Natural killer cell treated with Interleukin-12 subunit alpha and Interleukin-12 subunit beta and Interleukin-15 and Interleukin-18, amount 100 ng/mL, for 72 hours (primary cell): ENCODE data around the gene ZSCAN18. TPM values are rescaled to one million over a fixed set of nuclear protein-coding genes. Genes with fewer than 3 reads are reported as not detected.
"Not testable (repeated sequence)": the region's sequence is repeated elsewhere in the genome, so short reads cannot be mapped to it uniquely, and the experiment has no call there.

ENCODE experiments used
- ATAC-seq, 2 donors: fragments of 150-1000 bp; cut with Tn5 transposase in 1 of 2; sonication (Bioruptor Pico), chemical (Tn5 transposase) in 1 of 2; 2 replicates each; pipeline ENCODE4 v1.10.0; 2021
- DNase-seq: peaks from one replicate; pipeline ENCODE4 v3.0.0; 2022; ENCODE audit warnings: low spot score
- H3K27ac Mint-ChIP-seq, 2 donors: 1 replicate in 1 of 2; 2 replicates in 1 of 2; pipeline ENCODE4 v1.8.0; 2022; ENCODE audit warnings: mixed read lengths in 2 of 2, mild to moderate bottlenecking in 1 of 2, moderate library complexity in 1 of 2
- H3K27me3 Mint-ChIP-seq, 2 donors: 1 replicate in 1 of 2; 2 replicates in 1 of 2; pipeline ENCODE4 v1.8.0; 2022; ENCODE audit warnings: mixed read lengths in 2 of 2
- H3K36me3 Mint-ChIP-seq: one replicate; pipeline ENCODE4 v1.8.0; 2022; ENCODE audit warnings: mixed read lengths
- H3K4me1 Mint-ChIP-seq, 2 donors: 1 replicate in 1 of 2; 2 replicates in 1 of 2; pipeline ENCODE4 v1.8.0; 2022; ENCODE audit warnings: low read depth in 2 of 2, mixed read lengths in 2 of 2, mild to moderate bottlenecking in 1 of 2
- H3K4me3 Mint-ChIP-seq: one replicate; pipeline ENCODE4 v1.8.0; 2022; ENCODE audit warnings: mixed read lengths
- H3K9me3 Mint-ChIP-seq: 2 replicates; pipeline ENCODE4 v1.8.0; 2022; ENCODE audit warnings: mixed read lengths
- total RNA-seq, 2 donors: library from RNA; stranded (reverse); gene quantifications; one replicate each; pipeline ENCODE4 v1.2.3, GENCODE V29; 2022

The ZSCAN18 gene, protein sequence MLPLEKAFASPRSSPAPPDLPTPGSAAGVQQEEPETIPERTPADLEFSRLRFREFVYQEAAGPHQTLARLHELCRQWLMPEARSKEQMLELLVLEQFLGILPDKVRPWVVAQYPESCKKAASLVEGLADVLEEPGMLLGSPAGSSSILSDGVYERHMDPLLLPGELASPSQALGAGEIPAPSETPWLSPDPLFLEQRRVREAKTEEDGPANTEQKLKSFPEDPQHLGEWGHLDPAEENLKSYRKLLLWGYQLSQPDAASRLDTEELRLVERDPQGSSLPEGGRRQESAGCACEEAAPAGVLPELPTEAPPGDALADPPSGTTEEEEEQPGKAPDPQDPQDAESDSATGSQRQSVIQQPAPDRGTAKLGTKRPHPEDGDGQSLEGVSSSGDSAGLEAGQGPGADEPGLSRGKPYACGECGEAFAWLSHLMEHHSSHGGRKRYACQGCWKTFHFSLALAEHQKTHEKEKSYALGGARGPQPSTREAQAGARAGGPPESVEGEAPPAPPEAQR
- total RNA-seq, result 10 to 100 TPM in 1 of 2 donors, 1 to 10 TPM in 1; 9.7 to 22.2 TPM

DNA sequence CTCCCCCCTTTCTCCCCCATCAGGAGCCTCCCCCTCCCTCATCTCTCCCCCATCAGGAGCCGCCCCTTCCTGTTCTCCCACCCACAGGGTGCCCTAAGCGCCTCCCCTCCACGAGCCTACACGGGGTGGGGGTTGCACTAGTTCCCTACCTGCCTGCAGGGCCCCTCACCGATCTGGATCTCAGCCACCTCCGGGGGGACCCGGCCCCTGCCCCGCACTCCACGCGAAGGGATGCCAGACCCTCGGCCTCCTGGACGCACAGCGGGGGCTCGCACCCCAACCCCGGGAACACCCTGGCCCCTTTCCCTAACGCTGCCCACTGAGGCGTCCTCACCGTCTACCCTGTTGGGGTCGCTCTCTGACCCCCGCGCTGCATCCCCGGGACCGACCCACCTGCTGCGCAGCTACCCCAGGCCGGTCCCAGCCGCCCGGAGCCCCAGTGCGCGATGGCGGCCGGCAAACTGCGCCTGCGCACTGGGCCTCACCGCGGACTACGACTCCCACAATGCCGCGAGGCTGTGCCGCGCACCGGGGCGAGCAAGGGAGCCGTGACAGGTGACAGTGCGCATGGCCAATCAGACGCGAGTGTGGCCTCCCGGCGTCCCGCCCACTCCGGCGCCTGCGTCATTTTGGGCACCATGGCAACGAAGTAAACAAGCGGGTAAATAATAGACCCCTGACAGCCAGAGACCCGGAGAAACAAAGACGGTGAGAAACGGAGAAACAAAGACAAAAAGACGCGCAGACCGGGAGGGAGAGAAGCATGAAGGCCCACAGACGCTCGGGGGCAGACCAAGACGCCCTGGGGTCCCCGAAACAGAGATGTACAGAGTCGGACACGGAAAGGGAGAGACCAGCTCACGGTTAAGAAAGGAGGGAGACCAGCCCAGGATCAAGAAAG, at the start of gene ZSCAN18:
Gene ZSCAN18 (minus strand): TSS at position 451 of the 901 bp plus-strand sequence. CDS start 7,964 bp downstream, outside the sequence.
- Mint-ChIP-seq H3K36me3 (peaks cover 14% of the 10 kb centered on the region), H3K4me1 (peaks cover 6 to 14% of the 10 kb centered on the region in 2 donors), H3K27me3 (no peaks in the 10 kb centered on the region), H3K9me3 (peaks cover 12% of the 10 kb centered on the region), H3K27ac (peak within 1 kb of the TSS; percentile 91 to 97), H3K4me3 (peak within 1 kb of the TSS; percentile 98)
- ATAC-seq, result peak; percentile 97 to 100
- peak; percentile 97 for DNase-seq

DNA sequence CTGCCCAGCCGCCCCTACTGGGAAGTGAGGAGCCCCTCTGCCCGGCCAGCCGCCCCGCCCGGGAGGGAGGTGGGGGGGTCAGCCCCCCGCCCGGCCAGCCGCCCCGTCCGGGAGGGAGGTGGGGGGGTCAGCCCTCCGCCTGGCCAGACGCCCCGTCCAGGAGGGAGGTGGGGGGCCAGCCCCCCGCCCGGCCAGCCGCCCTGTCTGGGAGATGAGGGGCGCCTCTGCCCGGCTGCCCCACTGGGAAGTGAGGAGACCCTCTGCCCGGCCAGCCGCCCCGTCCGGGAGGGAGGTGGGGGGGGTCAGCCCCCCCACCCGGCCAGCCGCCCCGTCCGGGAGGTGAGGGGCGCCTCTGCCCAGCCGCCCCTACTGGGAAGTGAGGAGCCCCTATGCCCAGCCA, 49.4 kb upstream of the ZSCAN18 start:
- peaks cover 12 to 19% of the 10 kb centered on the region in 2 donors for H3K4me1 Mint-ChIP-seq

DNA sequence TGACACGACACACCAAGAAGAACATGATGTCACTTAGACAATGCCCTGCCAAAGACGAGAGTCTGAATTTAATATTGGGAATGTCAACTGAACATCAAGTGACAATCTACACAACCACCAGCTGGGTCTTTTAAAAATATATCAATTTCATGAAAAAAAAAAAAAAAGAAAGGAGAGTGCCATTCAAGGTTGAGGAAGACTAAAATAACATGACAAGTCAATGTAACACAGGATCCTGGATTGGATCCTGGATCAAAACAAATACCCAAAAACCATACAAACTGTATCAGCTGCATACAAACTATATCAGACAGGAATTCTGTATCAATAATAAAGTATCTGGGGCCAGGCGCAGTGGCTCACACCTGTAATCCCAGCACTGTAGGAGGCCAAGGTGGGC, 47.8 kb upstream of the ZSCAN18 start:
- peaks cover 27% of the 10 kb centered on the region for H3K36me3 Mint-ChIP-seq
- no peak for DNase-seq
- peaks cover 12 to 14% of the 10 kb centered on the region in 2 donors for H3K4me1 Mint-ChIP-seq
- peaks cover 10% of the 10 kb centered on the region for H3K9me3 Mint-ChIP-seq
- no peaks in the 10 kb centered on the region for H3K27me3 Mint-ChIP-seq
- no peak overlapping the region for H3K27ac Mint-ChIP-seq
- ATAC-seq, result no peak
- no peak overlapping the region for H3K4me3 Mint-ChIP-seq

More for the DNA sequence above, 49.4 kb upstream of the ZSCAN18 start:
- H3K27ac Mint-ChIP-seq, ATAC-seq, H3K4me3 Mint-ChIP-seq, DNase-seq, H3K27me3 Mint-ChIP-seq, H3K9me3 Mint-ChIP-seq: not testable (repeated sequence)
- peaks cover 31% of the 10 kb centered on the region for H3K36me3 Mint-ChIP-seq

DNA sequence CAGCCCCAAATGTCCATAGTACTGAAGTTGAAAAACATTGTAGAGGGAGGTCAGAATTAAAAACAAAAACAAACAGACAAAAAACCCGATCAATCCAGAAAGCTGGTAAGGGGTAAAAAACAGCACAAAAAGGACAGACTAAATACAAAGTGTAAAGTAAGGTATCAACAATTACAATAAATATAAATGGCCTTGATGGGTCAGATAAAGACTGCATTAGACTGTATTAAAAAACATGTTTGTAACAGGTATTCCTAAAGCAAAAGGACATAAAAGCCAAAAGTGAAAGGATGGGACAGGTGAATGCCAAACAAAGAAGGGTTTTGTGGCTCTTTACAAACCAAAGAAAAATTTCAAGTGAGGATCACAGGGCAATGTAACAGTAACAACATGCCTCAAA, 36.2 kb upstream of the ZSCAN18 start:
- Mint-ChIP-seq H3K9me3 (peaks cover 24% of the 10 kb centered on the region), H3K27ac (no peak overlapping the region), H3K27me3 (no peaks in the 10 kb centered on the region), H3K4me3 (no peak overlapping the region), H3K4me1 (peaks cover 0 to 2% of the 10 kb centered on the region in 2 donors), H3K36me3 (peaks cover 68% of the 10 kb centered on the region)
- ATAC-seq (no peak), DNase-seq (no peak)

DNA sequence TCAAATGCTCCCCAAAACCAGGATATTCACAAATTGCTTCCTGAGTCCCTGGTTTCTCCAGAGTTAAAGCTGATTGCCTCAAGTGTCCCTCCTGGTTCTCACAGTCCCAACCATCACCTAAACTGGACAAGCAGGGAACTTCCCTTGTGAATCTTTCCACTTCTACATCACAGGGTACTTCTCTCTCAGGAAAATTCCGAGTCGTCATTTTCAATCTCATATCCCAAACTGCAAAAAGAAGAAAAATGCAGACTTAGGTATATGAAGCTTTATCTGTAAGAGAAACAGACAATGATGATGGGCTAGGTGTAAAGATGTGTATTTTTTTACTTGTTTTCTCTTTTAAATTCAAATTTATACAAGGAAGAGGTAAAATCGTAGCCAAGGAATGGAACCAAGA, 31.3 kb upstream of the ZSCAN18 start:
- Mint-ChIP-seq H3K4me3 (no peak overlapping the region), H3K36me3 (peaks cover 79% of the 10 kb centered on the region), H3K9me3 (peaks cover 35% of the 10 kb centered on the region), H3K4me1 (peaks cover 0 to 2% of the 10 kb centered on the region in 2 donors), H3K27me3 (no peaks in the 10 kb centered on the region), H3K27ac (no peak overlapping the region)
- ATAC-seq (no peak), DNase-seq (no peak)

DNA sequence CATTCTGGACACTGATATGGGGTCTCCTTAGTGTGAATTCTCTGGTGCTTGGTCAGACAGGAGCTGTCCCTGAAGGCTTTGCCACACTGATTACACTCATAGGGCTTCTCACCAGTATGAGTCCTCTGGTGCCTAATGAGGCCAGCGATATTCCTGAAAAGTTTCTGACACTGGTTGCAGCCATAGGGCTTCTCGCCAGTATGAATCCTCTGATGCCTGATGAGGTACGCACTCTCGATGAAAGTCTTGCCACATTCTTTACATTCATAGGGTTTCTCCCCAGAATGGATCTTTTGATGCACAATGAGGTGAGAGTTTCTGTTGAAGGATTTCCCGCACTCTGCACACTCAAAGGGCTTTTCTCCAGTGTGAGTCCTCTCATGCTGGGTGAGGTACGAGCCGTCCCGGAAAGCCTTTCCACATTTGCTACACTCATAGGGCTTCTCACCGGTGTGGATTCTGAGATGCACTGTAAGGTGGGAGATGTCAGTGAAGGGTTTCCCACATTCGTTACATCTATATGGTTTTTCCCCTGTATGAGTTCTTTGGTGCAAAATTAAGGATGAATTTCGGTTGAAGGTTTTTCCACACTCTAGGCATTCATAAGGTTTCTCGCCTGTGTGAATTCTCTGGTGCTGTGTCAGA, 30.1 kb upstream of the ZSCAN18 start:
- no peaks in the 10 kb centered on the region for H3K27me3 Mint-ChIP-seq
- peaks cover 35% of the 10 kb centered on the region for H3K9me3 Mint-ChIP-seq
- no peak overlapping the region for H3K4me3 Mint-ChIP-seq
- DNase-seq (no peak), ATAC-seq (no peak)
- no peak overlapping the region for H3K27ac Mint-ChIP-seq
- no peaks in the 10 kb centered on the region for H3K4me1 Mint-ChIP-seq
- peaks cover 74% of the 10 kb centered on the region for H3K36me3 Mint-ChIP-seq

DNA sequence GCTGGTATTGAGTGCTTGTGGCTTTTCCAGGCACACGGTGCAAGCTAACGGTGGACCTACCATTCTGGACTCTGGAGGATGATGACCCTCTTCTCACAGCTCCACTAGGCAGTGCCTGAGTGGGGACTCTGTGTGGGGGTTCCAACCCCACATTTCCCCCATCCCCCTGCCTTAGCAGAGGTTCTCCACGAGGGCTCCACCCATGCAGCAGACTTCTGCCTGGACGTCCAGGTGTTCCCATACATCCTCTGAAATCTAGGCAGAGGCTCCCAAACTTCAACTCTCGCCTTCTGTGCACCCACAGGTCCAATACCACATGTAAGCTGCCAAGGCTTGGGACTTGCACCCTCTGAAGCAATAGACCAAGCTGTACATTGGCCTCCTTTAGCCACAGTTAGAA, 25.3 kb upstream of the ZSCAN18 start:
- Mint-ChIP-seq H3K27ac (no peak overlapping the region), H3K36me3 (peaks cover 67% of the 10 kb centered on the region), H3K9me3 (peaks cover 44% of the 10 kb centered on the region), H3K4me3 (no peak overlapping the region), H3K27me3 (no peaks in the 10 kb centered on the region), H3K4me1 (peaks cover 0 to 7% of the 10 kb centered on the region in 2 donors)
- ATAC-seq, result no peak
- DNase-seq, result no peak

DNA sequence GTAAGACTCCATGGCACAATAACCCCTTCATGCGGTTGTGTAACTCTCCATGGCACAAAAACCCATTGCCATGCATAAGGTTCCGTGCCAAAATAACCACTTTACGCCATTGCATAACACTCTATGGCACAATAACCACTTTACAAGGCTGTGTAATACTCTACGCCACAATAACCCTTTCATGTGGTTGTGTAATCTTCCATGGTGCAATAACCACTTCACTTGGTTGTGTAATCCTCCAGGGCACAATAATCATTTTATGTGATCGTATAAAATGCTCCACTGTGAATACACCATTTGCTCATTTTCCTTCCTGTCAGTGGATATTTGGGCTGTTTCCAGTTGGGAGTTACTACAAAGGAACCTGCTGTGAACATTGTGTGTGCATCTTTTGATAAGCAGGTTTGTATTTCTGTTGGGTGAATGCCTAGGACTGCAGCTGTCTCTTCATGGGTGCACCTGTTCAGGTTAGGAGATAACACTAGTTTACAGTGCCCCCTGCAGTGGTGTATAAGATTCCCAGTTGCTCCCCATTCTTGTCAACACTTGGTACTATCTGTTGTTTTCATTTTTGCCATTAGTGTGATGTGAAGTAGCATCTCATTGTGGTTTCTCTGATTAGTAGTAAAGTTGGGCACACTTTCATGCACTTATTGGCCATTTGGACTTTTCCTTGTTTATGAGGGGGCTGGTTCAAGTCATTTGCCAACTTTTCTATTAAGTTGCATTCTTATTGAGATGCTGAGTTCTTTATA, 21.1 kb upstream of the ZSCAN18 start:
- no peak overlapping the region for H3K27ac Mint-ChIP-seq
- H3K9me3 Mint-ChIP-seq, result peaks cover 42% of the 10 kb centered on the region
- H3K4me1 Mint-ChIP-seq, result peaks cover 0 to 10% of the 10 kb centered on the region in 2 donors
- H3K4me3 Mint-ChIP-seq, result no peak overlapping the region
- ATAC-seq (no peak), DNase-seq (no peak)
- peaks cover 0 to 7% of the 10 kb centered on the region in 2 donors for H3K27me3 Mint-ChIP-seq
- peaks cover 59% of the 10 kb centered on the region for H3K36me3 Mint-ChIP-seq

DNA sequence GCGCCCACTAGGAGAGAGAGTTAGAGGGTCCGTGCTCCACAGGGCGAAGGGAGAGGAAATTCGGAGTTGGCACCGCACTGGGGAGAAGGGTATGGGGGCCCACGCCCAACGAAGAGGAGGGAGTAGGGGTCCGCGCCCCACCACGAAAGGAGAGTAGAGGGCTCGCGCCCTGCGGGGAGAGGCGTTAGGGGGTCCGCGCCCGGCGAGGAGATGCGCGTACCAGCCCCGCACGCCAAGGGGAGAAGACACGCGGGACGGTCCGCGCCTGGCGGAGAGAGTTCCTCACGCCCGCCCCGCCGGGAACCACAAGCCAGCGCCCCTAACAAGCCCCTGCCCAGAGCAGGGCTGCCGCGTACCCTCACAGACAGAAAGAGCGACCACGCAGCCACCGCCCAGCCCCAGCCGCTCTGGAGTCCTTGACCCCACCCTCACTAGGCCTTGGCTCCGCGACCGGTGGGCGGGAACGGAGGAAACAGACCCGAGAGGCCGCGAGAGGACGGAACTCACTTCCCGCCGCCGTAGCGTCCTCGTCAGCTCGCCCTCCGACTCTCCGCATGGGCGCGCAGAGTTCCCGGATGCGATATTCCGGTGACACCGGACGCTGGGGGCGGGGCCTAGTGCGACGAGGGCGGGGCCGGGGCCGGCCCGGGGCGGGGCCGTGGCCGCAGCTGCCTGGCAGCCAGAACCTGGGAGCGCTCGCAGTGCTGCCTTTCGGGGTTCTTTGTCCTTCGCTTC, 20.0 kb upstream of the ZSCAN18 start:
- H3K4me3 Mint-ChIP-seq, result no peak overlapping the region
- peaks cover 0 to 7% of the 10 kb centered on the region in 2 donors for H3K27me3 Mint-ChIP-seq
- peaks cover 0 to 10% of the 10 kb centered on the region in 2 donors for H3K4me1 Mint-ChIP-seq
- H3K36me3 Mint-ChIP-seq, result peaks cover 53% of the 10 kb centered on the region
- no peak for DNase-seq
- H3K27ac Mint-ChIP-seq, result no peak overlapping the region
- no peak for ATAC-seq
- H3K9me3 Mint-ChIP-seq, result peaks cover 40% of the 10 kb centered on the region

DNA sequence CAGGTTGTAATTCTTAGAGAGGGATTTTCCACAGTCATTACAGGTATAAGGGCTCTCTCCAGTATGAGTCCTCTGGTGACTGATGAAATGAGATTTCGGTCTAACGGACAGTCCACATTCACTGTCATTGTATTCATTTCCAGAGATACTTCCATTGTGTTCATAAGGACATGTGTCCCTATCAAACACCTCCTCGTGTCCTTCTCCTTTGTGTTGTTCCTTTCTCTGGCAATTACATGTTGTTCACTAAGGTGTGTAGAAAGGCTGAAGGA, 10.5 kb upstream of the ZSCAN18 start:
- no peak overlapping the region for H3K4me3 Mint-ChIP-seq
- no peaks in the 10 kb centered on the region for H3K4me1 Mint-ChIP-seq
- peaks cover 39% of the 10 kb centered on the region for H3K36me3 Mint-ChIP-seq
- no peak overlapping the region for H3K27ac Mint-ChIP-seq
- ATAC-seq (no peak), DNase-seq (no peak)
- no peaks in the 10 kb centered on the region for H3K27me3 Mint-ChIP-seq
- peaks cover 27% of the 10 kb centered on the region for H3K9me3 Mint-ChIP-seq

DNA sequence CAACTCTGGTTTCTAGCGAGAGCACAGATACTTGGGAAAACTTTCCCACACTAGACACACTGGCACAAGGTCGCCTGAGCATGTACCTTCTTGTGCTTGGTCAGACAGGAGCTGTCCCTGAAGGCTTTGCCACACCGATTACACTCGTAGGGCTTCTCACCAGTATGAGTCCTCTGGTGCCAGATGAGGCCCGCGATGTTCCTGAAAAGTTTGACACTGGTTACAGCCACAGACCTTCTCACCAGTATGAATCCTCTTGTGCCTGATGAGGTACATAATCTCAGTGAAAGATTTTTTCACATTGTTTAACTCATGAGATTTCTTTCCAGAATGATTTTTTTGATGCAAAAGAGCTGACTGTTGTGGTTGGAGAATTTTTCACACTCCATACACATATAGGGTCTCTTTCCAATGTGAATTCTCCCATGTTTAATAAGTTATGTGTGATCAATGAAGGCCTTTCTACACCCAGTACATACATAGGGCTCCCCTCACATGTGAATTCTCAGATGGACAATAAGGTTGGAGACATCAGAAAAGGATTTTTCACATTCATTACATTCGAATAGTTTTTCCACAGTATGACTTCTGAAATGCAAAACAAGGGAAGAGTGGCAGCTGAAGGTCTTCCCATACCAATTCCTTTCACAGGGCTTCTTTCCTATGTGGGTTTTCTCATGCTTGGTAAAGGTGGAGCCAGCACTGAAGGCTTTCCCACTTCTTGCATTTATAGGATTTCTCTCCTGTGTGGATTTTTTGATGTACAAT, 9.9 kb upstream of the ZSCAN18 start:
- H3K27ac Mint-ChIP-seq, result no peak overlapping the region
- no peaks in the 10 kb centered on the region for H3K27me3 Mint-ChIP-seq
- H3K4me3 Mint-ChIP-seq, result no peak overlapping the region
- DNase-seq (no peak), ATAC-seq (no peak)
- peaks cover 44% of the 10 kb centered on the region for H3K36me3 Mint-ChIP-seq
- no peaks in the 10 kb centered on the region for H3K4me1 Mint-ChIP-seq
- peaks cover 32% of the 10 kb centered on the region for H3K9me3 Mint-ChIP-seq

DNA sequence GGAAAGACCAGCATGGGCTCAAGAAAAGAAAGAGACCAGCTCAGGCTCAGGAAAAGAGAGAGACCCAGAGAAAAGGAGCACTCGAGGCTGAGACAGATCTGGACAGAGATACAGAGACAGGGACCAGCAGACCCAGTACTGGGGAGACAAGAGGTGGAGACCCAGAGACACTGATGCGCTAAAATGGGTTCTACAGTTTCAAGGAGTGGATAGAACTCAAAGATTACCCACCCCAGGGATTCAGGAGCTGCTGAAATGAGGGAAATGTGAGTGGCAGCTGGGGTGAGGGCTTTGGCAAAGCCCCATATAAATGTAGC, 609 bp upstream of the ZSCAN18 start:
- Mint-ChIP-seq H3K27me3 (no peaks in the 10 kb centered on the region), H3K4me3 (peak overlapping the region; percentile 98), H3K4me1 (peaks cover 6 to 14% of the 10 kb centered on the region in 2 donors), H3K9me3 (peaks cover 15% of the 10 kb centered on the region), H3K36me3 (peaks cover 15% of the 10 kb centered on the region), H3K27ac (peak overlapping the region; percentile 91 to 97)
- DNase-seq, result no peak
- no peak for ATAC-seq
